ENCODE measurements around the gene MLF2.
"Not testable (repeated sequence)": the region's sequence is repeated elsewhere in the genome, so short reads cannot be mapped to it uniquely, and the experiment has no call there.

DNA sequence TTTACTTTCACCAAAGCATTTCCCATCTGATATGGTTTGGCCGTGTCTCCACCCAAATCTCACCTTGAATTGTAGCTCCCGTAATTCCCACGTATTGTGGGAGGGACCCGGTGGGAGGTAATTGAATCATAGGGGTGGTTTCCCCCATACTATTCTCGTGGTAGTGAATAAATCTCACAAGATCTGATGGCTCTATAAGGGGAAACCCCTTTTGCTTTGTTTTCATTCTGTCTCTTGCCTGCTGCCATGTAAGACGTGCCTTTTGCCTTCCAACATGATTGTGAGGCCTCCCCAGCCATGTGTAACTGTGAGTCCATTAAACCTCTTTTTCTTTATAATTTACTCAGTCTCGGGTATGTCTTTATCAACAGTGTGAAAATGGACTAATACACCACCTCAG, 9.6 kb downstream of the MLF2 start:
- TF ChIP-seq, protein P1, sequence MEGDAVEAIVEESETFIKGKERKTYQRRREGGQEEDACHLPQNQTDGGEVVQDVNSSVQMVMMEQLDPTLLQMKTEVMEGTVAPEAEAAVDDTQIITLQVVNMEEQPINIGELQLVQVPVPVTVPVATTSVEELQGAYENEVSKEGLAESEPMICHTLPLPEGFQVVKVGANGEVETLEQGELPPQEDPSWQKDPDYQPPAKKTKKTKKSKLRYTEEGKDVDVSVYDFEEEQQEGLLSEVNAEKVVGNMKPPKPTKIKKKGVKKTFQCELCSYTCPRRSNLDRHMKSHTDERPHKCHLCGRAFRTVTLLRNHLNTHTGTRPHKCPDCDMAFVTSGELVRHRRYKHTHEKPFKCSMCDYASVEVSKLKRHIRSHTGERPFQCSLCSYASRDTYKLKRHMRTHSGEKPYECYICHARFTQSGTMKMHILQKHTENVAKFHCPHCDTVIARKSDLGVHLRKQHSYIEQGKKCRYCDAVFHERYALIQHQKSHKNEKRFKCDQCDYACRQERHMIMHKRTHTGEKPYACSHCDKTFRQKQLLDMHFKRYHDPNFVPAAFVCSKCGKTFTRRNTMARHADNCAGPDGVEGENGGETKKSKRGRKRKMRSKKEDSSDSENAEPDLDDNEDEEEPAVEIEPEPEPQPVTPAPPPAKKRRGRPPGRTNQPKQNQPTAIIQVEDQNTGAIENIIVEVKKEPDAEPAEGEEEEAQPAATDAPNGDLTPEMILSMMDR (IDR thresholded peaks at IDR 0.05): not testable (repeated sequence)
- TF ChIP-seq MAZ (IDR thresholded peaks at IDR 0.05; ENCODE audit: borderline replicate concordance, low read depth, low read length): not testable (repeated sequence)

Measured in A549 (cell line).